Measurements from ENCODE around the gene C19orf67. TPM values are rescaled to one million over a fixed set of nuclear protein-coding genes. Genes with fewer than 3 reads are reported as not detected.

The C19orf67 gene
- total RNA-seq, result not detected in 2 replicates

DNA sequence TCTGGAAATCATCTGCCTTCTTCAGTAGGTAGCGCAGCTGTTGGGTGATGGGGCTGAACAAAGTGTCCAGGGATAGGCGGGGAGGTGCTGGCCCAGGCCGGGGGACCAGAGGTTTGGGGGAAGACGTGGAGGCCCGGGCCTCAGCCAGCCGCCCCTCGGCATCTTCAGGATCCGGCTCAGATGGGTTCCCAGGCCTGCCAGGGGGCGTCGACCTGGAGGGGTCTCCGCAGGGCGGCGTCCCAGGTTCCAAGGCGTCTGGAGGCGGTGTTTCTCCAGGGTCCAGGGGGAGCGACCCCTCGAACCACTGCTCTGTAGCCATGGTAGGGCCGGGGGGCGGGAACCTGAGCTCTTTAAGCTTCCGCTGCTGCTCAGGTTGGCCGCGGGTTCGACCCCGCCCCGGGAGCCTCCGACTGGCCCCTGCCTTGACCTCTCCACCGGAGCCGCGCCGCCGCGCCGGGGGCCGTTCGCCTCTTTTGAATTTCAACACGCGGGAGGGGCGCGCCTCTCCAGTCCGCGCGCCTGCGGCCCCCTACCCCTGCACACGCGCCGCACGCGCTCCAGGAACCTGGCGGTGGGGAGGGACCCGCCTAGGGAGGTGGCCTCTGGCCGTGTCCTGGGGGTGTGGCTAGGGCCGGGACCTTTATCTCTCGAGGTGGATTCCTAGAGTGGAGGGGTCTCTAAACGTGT is at the start of gene C19orf67:
C19orf67 (minus strand) TSS at position 475 of the 687 bp plus-strand sequence; CDS start at position 319, 156 bp downstream.

DNA sequence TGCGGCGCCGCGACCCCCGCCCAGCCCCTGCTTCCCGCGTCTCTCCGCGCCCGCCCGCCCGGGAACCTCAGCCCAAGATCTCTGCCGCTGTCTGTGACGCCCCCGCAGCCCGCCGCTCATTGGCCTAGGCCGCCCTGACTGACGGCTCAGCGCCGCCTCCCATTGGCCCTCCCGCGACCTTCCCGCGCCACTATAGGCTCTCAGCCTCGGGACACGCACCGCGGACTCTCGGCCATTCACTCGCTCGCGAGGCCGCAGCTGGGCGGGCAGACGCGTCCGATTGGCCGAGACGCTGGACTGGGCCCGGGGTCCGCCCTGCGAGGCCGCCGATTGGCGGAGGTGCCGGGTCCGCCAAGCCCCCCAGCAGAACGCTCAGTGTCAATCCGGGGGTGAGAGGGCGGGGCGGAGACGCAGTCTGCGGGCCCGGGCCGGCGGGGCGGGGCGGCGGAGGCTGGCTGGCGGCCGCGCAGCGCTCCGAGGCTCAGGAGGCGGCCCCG is 32.1 kb upstream of the C19orf67 start, which contains the start of gene PRKACA:
PRKACA (minus strand) TSS at position 95 of the 497 bp plus-strand sequence. CDS start 215 bp downstream, outside the sequence.

DNA sequence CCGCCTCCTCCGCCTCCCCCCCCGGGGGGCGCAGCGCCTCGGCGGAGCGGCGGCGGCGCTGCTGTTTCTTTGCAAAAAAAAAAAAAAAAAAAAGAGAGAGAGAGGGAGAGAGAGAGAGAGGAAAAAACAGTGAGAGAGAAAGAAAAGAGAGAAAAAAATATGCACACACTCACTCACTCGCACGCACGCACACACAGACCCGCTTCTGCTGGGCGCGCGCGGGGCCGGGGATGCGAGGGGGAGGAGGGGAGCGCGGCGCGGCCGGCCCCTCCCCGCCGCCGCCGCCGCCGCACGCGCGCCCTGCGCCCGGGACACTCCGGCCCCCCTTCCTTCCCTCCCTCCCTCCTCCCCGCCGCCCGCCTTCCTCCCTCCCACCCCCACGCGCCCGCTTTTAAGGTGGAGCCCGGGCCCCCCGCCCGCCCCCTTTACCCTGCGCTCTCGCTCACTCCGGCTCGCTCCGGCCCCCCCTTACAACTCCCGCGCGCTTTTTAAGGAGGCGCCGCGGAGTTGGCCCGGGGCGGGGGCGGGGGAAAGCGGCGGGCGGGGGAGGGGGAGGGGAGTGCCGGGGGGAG is 5.0 kb upstream of the C19orf67 start, which contains the start of gene SAMD1:
SAMD1 (minus strand) TSS at position 243 of the 572 bp plus-strand sequence.

DNA sequence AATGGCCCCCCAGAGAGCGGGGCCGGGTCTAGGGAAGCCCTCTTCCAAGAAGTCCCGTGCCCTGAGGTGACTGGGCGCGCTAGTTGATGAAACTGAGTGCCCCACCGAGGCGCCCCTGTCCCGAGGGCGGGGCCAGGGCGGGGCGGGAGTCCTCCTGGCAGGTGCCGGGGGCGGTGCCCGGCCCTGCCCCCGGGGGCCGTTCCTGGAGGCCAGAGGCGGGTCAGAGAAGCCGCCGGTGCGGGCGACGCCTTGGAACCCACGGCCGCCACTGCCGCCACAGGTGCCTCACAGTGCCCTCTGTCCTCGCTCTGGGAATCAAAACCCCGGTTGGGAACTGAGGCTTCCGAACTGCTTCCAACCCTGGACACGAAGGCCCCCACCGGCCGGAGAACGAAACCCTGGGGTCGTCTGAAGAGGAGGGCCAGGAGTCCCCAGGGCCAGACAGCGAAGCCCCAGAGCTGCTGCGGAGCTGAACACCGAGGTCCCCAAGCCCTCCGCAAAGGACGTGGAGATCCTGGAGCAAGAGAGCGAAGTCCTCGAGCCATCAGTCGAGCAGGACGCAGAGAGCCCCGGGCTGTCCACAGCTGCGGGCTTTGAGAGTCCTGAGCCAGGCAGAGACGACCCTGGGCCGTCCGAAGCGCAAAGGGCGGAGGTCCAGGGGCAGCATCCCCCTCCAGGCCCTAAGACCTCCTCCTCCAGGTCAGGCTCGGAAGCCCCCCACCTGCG is 12.9 kb downstream of the C19orf67 start, which contains the start of gene MISP3:
MISP3 (plus strand) TSS at position 252 of the 726 bp plus-strand sequence. CDS start 524 bp downstream, outside the sequence.

DNA sequence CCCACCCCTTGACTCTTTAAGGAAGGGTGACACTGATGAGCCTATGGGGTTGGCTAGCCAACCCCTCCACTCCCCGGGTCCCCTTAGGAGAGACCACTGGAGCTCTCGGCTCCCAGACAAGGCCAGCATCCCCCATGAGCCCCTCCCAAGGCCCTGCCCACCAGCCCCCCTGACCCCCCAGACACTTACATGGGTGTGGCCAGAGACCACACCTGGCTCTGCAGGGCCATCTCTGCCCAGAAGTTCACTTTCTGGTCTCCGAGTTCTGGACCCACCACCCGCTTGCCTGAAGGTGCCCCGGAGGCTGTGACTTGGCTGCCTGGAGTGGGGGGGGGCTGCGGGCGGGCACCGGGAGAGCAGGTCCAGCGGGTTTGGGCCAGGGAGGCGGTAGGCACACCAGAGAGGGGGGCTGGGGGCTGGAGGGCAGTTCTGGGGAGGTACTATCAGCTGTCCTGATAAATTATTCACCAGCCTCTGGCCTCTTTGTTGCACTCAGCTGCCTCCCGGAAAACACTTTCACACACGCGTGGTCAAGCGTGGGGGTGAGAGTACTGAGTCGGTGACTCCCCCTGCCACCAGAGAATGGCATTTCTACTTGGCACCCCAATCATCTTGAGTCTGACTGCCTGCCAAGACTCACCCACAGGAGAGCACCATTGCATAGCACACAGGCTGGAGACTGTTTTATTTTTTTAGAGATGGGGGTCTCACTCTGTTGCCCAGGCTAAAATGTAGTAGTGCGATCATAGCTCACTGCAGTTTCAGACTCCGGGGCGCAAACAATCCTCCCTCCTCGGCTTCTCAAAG is 23.6 kb downstream of the C19orf67 start, which contains the start of gene PALM3:
PALM3 (minus strand) TSS at position 326 of the 807 bp plus-strand sequence; CDS start at position 230, 96 bp downstream.

DNA sequence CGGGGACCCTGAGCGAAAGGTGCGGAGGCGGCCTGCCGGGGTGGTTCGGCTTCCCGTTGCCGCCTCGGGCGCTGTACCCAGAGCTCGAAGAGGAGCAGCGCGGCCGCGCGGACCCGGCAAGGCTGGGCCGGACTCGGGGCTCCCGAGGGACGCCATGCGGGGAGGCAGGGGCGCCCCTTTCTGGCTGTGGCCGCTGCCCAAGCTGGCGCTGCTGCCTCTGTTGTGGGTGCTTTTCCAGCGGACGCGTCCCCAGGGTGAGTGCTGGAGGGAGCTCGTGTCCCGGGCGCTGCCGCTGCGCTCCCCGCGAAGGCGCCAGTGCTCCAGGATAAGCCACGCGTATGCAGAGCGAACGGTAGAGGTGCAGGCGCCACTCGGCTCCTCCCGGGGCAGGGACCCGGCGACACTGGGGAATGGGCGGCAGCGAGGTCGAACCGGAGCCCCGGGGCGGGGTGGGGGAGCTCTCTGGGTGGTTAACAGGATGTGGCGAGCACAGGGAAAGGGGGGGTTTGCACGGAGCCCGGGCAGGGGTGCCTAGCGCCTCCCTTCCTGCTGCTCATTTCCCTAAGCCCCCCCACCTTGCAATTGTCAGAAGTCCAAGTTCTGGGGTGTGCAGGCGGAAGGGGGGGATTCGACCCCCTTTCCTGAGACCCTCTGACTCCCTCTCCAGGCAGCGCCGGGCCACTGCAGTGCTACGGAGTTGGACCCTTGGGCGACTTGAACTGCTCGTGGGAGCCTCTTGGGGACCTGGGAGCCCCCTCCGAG is 53.7 kb downstream of the C19orf67 start, which contains the start of gene IL27RA:
IL27RA (plus strand) TSS at position 44 of the 762 bp plus-strand sequence; CDS start at position 155, 111 bp downstream.

Other genes with a start within 250 kb of the C19orf67 start
- gene NANOS3, start 208.6 kb downstream of the C19orf67 start, total RNA-seq, result 0.43 TPM in 1 of 2 replicates, not detected in the other
- gene BRME1, start 179.7 kb downstream of the C19orf67 start, total RNA-seq, result 0.43 and 0.44 TPM in 2 replicates
- gene CC2D1A, start 179.6 kb downstream of the C19orf67 start, total RNA-seq, result 18.6 and 21.4 TPM in 2 replicates
- gene PODNL1, start 147.4 kb downstream of the C19orf67 start, total RNA-seq, result 1.6 and 4.4 TPM in 2 replicates
- gene DCAF15, start 133.3 kb downstream of the C19orf67 start, total RNA-seq, result 11.2 and 35.1 TPM in 2 replicates
- 5.9 and 6.1 TPM in 2 replicates for gene RFX1, start 79.5 kb downstream of the C19orf67 start, total RNA-seq
- gene RLN3, start 57.6 kb downstream of the C19orf67 start, total RNA-seq, result not detected in 2 replicates
- gene IL27RA, start 54.0 kb downstream of the C19orf67 start, total RNA-seq, result 0.88 and 2.4 TPM in 2 replicates
- gene PALM3, start 23.7 kb downstream of the C19orf67 start, total RNA-seq, result 0.22 TPM in 1 of 2 replicates, not detected in the other
- gene MISP3, start 13.0 kb downstream of the C19orf67 start, total RNA-seq, result under 0.01 and 0.43 TPM in 2 replicates
- 24.1 and 31.6 TPM in 2 replicates for gene SAMD1, start 5.0 kb upstream of the C19orf67 start, total RNA-seq
- 47.5 and 73.6 TPM in 2 replicates for gene PRKACA, start 32.0 kb upstream of the C19orf67 start, total RNA-seq
- gene ASF1B, start 50.8 kb upstream of the C19orf67 start, total RNA-seq, result 0.44 and 30.5 TPM in 2 replicates
- gene ADGRL1, start 120.4 kb upstream of the C19orf67 start, total RNA-seq, result 2.6 and 2.8 TPM in 2 replicates